Measurements from ENCODE around the gene SGCA.

GRCh38 chr17:50213026-50214022 is 47.5 kb downstream of the SGCA start:
- TF ChIP-seq CTCF (IDR thresholded peaks at IDR 0.05): no peak
- TF ChIP-seq POLR2AphosphoS5 (IDR thresholded peaks at IDR 0.05): no peak
- no peak for TF ChIP-seq POLR2A (IDR thresholded peaks at IDR 0.05)
